AG08396 (cell line): ENCODE measurements around the gene FAM120A.
A peak's percentile ranks its signal among the peaks of the same experiment; 100 is the strongest.
"Not testable (repeated sequence)": the region's sequence is repeated elsewhere in the genome, so short reads cannot be mapped to it uniquely, and the experiment has no call there.

Source experiments
- DNase-seq: peaks from one replicate; pipeline ENCODE4 v3.0.0; 2012; ENCODE audit warnings: low spot score, mixed read lengths

Gene FAM120A

GRCh38 chr9:93450945-93451815 lies at the start of gene FAM120A:
FAM120A (plus strand) TSS chr9:93451685; CDS start chr9:93451916, 231 bp downstream.
- DNase-seq, result peak; percentile 92

DNA sequence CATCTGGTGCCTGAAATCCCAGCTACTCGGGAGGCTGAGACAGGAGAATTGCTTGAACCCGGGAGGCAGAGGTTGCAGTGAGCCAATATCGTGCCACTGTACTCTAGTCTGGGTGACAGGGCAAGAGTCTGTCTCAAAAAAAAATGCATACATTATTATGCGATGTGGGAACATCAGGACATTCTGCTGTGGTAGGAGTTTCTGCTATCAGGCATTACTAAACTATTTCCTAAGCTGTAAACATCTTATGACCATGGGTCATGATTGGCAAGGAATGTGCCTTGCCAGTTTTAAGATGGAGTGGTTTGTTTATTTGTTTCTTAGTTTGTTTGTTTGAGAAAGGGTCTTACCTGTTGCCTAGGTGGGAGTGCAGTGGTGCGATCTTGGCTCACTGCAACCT lies 45.1 kb upstream of the FAM120A start:
- DNase-seq, result no peak

DNA sequence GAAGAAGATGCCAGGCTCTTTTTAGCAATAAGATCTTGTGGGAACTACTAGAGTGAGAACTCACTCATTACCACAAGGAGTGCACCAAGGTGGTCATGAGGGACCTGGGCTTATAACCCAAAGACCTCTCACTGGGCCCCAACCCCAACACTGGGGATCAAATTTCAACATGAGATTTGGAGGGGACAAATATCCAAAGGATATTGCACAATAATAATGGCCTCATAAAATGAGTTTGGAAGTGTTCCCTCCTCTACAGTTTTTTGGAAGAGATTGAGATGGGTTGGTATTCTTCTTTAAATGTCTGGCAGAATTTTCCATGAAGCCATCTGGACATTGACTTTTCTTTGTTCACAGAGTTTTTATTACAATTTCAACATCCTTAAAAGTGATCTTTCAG lies 38.0 kb upstream of the FAM120A start:
- no peak for DNase-seq

- no peak for DNase-seq
Measured at GRCh38 chr9:93415176-93415690, 36.3 kb upstream of the FAM120A start.

DNA sequence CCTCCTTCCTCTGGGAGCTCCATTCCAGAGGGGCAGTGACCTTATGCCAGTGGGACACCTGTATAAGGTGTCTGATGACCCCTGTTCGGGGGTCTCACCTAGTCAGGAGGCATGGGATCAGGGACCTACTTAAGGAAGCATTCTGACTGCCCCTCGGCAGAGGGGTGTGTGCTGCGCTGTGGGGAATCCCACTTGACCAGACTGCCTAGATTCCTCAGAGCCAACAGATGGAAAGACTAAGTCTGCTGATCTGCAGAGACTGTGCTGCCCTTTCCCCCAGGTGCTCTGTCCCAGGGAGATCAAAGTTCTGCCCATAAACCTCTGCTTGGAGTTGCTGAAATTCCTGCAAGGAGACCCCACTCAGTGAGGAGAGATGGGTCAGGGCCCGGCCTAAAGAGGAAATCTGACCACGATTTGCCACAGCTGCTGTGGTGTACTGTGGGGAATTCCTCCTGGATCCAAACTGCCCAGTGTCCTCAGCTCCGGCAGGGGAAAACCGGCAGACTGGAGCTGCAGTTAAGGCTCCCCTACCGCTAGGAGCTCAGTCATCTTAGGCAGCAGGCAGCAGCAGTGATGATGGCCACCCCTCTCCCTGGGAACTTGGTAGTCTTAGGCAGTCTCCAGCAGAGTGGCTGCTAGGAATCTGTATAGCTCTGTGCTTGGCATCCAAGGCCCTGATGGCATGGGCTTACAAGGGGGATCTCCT lies 34.8 kb upstream of the FAM120A start:
- no peak for DNase-seq

DNA sequence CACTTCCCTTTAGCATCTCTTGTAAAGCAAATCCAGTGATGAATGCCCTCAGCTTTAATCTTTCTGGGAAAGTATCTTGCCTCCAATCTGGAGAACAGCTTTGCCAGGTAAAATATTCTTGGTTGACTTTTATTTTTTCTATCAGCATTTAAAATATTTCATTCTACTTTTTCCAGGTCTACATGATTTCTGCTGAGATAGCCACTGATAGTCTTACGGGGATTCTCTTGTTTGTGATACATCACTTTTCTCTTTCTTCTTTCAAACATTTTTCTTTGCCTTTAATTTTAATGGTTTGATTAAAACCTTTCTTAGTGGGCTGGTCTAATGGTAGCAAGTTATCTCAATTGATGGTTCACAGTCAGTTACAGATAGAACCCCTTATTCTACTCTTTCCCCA lies 33.9 kb upstream of the FAM120A start:
- DNase-seq, result no peak

DNA sequence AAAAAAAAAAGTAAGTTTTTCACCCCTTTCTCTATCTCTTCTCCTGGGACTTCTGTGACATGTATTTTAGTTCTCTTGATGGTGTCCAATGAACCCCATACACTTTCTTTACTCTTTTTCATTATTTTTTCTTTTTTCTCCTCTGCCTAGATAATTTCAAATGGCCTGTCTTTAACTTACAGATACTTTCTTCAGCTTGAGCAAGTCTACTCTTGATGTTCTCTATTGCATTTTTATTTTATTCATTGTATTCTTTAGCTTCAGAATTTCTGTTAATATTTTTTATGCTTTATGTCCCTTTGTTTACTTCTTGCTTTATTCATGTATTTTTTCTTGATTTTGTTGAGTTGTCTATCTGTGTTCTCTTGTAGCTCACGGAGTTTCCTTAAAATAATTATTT lies 32.5 kb upstream of the FAM120A start:
- no peak for DNase-seq

- no peak for DNase-seq
Measured at GRCh38 chr9:93422977-93423616, 28.4 kb upstream of the FAM120A start.

DNA sequence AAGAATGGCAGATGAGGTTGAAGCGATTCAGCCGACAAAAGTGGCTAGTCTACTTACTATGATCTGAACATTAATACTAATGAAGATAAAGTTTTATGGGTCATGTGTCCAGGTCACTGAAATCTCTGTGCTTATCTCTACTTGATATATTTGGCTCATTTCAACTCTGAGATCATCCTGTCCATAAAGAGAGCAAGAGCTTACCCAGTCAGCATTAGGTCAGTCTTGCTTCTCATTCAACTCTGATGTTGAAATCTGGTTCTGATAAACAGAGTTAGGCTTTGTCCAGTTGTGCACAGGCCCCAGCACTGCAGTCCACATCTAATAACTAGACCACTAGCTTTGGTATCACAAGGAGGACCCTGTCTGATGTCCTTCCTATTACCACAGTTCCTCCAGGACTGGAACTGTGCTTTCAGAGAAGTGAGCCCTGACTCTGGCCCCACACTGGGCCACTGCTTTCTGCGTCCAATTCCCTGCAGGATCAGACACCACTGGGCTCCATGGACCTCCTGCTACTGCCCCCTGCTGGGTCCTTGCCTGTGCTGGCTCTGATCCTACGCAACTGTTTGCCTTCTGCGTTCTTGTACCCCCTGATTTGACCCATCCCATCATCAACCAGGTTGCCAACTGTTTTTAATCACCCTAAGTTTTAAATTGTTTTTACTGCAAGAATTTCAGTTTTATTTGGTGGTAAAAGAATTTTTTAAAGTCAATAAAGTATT lies 23.7 kb upstream of the FAM120A start:
- DNase-seq, result no peak

DNA sequence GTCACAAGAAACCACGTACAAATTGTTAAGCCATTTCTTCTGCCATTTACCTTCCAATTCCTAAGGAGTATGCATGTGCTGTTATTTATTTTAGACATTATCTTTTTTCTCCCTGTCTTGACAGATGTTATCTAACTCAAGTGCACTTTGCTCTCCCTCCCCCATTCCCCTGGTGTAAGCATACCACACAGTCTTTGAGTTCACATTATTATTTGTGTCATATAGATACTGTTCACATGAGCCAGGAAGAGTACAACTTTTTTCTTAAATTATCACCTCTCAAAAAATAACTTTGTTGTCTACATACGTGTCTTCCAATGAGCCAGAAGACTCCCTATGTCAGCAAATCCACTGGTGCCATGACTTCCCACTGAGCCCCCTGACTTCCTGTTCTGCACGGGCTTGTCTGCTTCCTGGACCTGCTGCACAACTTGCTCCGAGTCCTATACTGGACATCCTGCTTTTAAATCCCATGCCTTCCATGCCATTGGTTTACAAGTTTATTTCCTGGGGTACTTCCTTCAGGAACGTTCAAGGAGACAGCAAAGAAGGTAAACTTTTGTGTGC lies 19.9 kb upstream of the FAM120A start:
- DNase-seq, result no peak

DNA sequence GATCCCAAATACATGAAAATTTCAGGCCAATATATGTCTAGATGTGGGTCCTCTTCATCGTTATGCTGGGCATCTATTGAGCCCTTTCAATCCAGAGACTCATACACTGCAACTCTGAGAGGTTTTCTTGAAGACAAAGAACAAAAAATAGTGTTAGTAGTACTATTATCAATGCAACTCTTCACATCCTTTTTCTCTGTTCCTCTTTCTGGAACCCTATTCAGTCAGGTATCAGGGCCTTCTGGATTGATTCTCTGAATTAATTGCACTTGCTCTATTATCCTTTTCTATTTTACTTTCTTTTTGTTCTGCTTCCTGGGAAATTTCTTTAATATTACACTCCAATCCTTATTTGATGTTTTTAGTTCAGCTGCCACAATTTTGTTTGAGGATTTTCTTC lies 18.5 kb upstream of the FAM120A start:
- DNase-seq, result no peak

- no peak for DNase-seq
Measured at GRCh38 chr9:93434056-93434455, 17.4 kb upstream of the FAM120A start.

- DNase-seq, result no peak
Measured at GRCh38 chr9:93435386-93435785, 16.1 kb upstream of the FAM120A start.

GRCh38 chr9:93436218-93436617 lies 15.3 kb upstream of the FAM120A start:
- DNase-seq, result no peak

- no peak for DNase-seq
Measured at GRCh38 chr9:93436655-93437407, 14.7 kb upstream of the FAM120A start.

DNA sequence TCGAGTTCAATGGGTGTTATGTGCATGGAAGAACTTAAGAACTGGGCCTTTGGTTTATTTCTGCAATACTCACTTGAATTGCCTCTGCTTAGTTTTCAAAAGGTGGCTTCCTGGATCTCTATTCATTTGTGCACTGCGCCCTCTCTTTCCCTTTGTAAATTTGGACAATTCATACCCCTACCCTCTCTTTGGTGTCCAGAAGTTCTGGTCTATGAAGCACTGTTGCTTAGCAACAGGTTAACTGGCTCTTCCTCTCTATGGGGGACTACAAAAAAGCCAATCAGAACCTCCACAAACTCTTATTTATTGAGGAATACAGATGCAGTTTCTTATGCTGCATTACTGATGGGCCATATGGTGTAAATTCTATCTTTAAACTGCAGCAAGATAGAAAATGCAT lies 13.5 kb upstream of the FAM120A start:
- no peak for DNase-seq

DNA sequence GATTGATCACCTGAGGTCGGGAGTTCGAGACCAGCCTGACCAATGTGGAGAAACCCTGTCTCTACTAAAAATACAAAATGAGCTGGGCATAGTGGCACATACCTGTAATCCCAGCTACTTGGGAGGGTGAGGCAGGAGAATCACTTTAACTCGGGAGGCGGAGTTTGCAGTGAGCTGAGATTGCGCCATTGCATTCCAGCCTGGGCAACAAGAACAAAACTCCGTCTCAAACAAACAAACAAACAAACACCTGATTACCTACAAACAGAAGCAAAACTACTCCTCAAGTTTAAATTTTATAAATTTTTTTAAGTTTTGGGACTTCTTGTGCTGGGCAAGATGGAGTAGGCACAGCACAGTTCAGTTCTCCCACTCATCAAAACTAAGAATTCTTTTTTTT lies 12.2 kb upstream of the FAM120A start:
- DNase-seq, result not testable (repeated sequence)

GRCh38 chr9:93440896-93441580 lies 10.4 kb upstream of the FAM120A start:
- no peak for DNase-seq

- DNase-seq, result no peak
Measured at GRCh38 chr9:93446073-93446472, 5.4 kb upstream of the FAM120A start.

DNA sequence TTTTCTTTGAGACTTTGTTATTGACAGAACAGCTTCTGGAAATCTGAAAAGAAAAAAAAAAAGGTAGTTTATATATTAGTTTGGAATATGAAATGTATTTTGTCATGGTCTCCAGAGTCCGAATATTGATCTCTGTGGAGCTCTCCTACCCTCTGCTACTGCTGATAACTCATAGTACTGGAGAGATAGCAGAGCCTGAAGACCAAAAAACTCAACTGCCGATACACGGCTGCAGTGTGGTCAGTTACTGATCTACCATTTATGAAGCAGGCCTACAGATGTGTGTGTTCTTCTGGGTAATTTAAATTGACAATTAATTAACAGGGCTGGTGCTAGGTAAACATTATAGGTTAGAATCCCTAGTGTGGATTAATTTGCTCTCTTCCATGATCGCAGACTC lies 3.8 kb upstream of the FAM120A start:
- DNase-seq, result no peak
